K562 (cell line): Measurements from ENCODE around the gene TPK1. TPM values are rescaled to one million over a fixed set of nuclear protein-coding genes. Genes with fewer than 3 reads are reported as not detected.
"Not testable (repeated sequence)": the region's sequence is repeated elsewhere in the genome, so short reads cannot be mapped to it uniquely, and the experiment has no call there.

Experiments used
- ATAC-seq: fragments of 200-7000 bp; cut with Tn5 transposase; 3 replicates; pipeline ENCODE4 v1.9.1; 2020; ENCODE audit warnings: moderate library complexity
- BruUV-seq: library from RNA; stranded (reverse); fragments of 400-500 nt; replicated peaks from 2 replicates; lab custom pipeline; 2021; lab: Mats Ljungman, UMichigan
- CTCF ChIA-PET: fragments of 300-600 bp; formaldehyde crosslinking; extraction: SDS; loops from one replicate; lab custom pipeline; 2021; ENCODE audit warnings: low intra/inter-chr PET ratio; lab: Yijun Ruan, JAX
- POLR2A ChIA-PET: fragments of 300-600, 350-650 bp; sonication (Branson Sonifier 250); formaldehyde crosslinking; extraction: SDS; loops from one replicate; lab custom pipeline; 2021; ENCODE audit warnings: antibody characterized with exemption, inconsistent platforms; lab: Yijun Ruan, JAX
- DNase-seq, 4 experiments: peaks; one replicate each; pipeline versions ENCODE4 v3.0.0 to v3.0.0-alpha.2; 2011 to 2018; ENCODE audit warnings: low spot score in 3 of 4, mixed read lengths in 3 of 4; ENCODE audit errors: extremely low read depth in 1 of 4
- FAIRE-seq: peaks from 2 replicates; lab custom pipeline; 2011; peaks lifted over from hg19 to GRCh38; lab: Jason Lieb, UNC
- H2AFZ ChIP-seq: 2 replicates; pipeline ENCODE4 v1.6.0; 2011; ENCODE audit warnings: low read depth, low read length, control low read depth, inconsistent platforms
- H3K27ac ChIP-seq: fragments of 200-600 bp; 3 replicates; pipeline ENCODE4 v1.8.0; 2011; ENCODE audit warnings: low read depth, mild to moderate bottlenecking, control low read depth, inconsistent platforms, low read length, moderate library complexity, mixed read lengths; ENCODE audit errors: extremely low read depth
- H3K27me3 ChIP-seq, 2 experiments: fragments of 300-600 bp in 1 of 2; 2 replicates in 1 of 2; 3 replicates in 1 of 2; pipeline versions ENCODE4 v1.6.0 to v1.8.0; 2011; ENCODE audit warnings: inconsistent platforms in 2 of 2, low read length in 2 of 2, mild to moderate bottlenecking in 1 of 2, mixed read lengths in 1 of 2, moderate library complexity in 1 of 2; ENCODE audit not compliant: control insufficient read depth in 2 of 2, insufficient read depth in 2 of 2
- H3K36me3 ChIP-seq: fragments of 300-600 bp; 3 replicates; pipeline ENCODE4 v1.8.0; 2011; ENCODE audit warnings: mild to moderate bottlenecking, low read length, inconsistent platforms; ENCODE audit not compliant: control insufficient read depth, insufficient read depth
- H3K4me1 ChIP-seq, 2 experiments: fragments of 200-600 bp in 1 of 2; replicated peaks in 1 of 2; 2 replicates in 1 of 2; 3 replicates in 1 of 2; pipeline versions ENCODE4 v1.5.1 to v1.8.0; 2011; ENCODE audit warnings: inconsistent platforms in 2 of 2, low read length in 2 of 2, mild to moderate bottlenecking in 1 of 2, mixed read lengths in 1 of 2, moderate library complexity in 1 of 2; ENCODE audit not compliant: control insufficient read depth in 2 of 2, insufficient read depth in 2 of 2
- H3K4me2 ChIP-seq: 2 replicates; pipeline ENCODE4 v1.6.1; 2011; ENCODE audit warnings: low read length, control low read depth, inconsistent platforms, mixed read lengths; ENCODE audit not compliant: insufficient read depth
- H3K4me3 ChIP-seq: fragments of 200-600 bp; sonication (generic), shearing (Covaris generic); 2 replicates; pipeline ENCODE4 v1.5.1; 2016; ENCODE audit warnings: control low read depth, inconsistent platforms
- H3K79me2 ChIP-seq: fragments of 200-600 bp; 3 replicates; pipeline ENCODE4 v1.8.0; 2011; ENCODE audit warnings: low read length, inconsistent platforms; ENCODE audit not compliant: control insufficient read depth, insufficient read depth
- H3K9ac ChIP-seq, 2 experiments: 2 replicates each; pipeline versions ENCODE4 v1.6.0 to v1.6.1; 2011; ENCODE audit warnings: low read depth in 2 of 2, low read length in 2 of 2, control low read depth in 1 of 2, inconsistent platforms in 1 of 2, mild to moderate bottlenecking in 1 of 2, mixed read lengths in 1 of 2; ENCODE audit not compliant: insufficient read depth in 1 of 2
- H3K9me1 ChIP-seq: one replicate; pipeline ENCODE4 v1.6.0; 2011; ENCODE audit warnings: inconsistent platforms, mild to moderate bottlenecking, low read length, moderate library complexity; ENCODE audit not compliant: control insufficient read depth, insufficient read depth
- H3K9me3 ChIP-seq: replicated peaks from 2 replicates; pipeline ENCODE4 v1.5.1; 2011; ENCODE audit warnings: low read depth, low read length, inconsistent platforms; ENCODE audit not compliant: control insufficient read depth, insufficient read depth
- H4K20me1 ChIP-seq: replicated peaks from 2 replicates; pipeline ENCODE4 v1.6.1; 2011; ENCODE audit warnings: low read length, inconsistent platforms, mixed read lengths; ENCODE audit not compliant: control insufficient read depth, insufficient read depth
- CBX2 ChIP-seq: fragments of 200-600 bp; sonication (generic); IDR thresholded peaks from one replicate; pipeline ENCODE4 v1.6.1; 2012; ENCODE audit warnings: mild to moderate bottlenecking, low read length, inconsistent platforms; ENCODE audit not compliant: insufficient read depth, poor library complexity, severe bottlenecking
- LEF1 ChIP-seq: fragments of 450-650 bp; IDR thresholded peaks from 2 replicates; pipeline ENCODE4 v1.6.1; 2016; ENCODE audit warnings: mild to moderate bottlenecking
- RBM15 ChIP-seq: fragments of 200-400 bp; formaldehyde crosslinking; IDR thresholded peaks from 2 replicates; pipeline ENCODE4 v1.6.1; 2018; ENCODE audit warnings: mild to moderate bottlenecking, low read length, moderate library complexity; ENCODE audit not compliant: insufficient read depth
- TEAD4 ChIP-seq, 2 experiments: sonication (generic) in 1 of 2; formaldehyde crosslinking in 1 of 2; IDR thresholded peaks; 2 replicates each; pipeline versions ENCODE4 v1.6.1 to v1.8.0; 2012 to 2022; ENCODE audit warnings: borderline replicate concordance in 1 of 2, inconsistent platforms in 1 of 2, low read length in 1 of 2, mild to moderate bottlenecking in 1 of 2, missing genetic modification reagents in 1 of 2
- THRB ChIP-seq: fragments of 450-650 bp; formaldehyde crosslinking; conservative IDR thresholded peaks from 2 replicates; pipeline ENCODE4 v1.4.0; 2022; ENCODE audit warnings: mild to moderate bottlenecking, missing genetic modification characterization
- ZNF124 ChIP-seq: sonication (generic); formaldehyde crosslinking; IDR thresholded peaks from 2 replicates; pipeline ENCODE4 v1.8.1; 2022; ENCODE audit warnings: missing genetic modification reagents
- ZNF217 ChIP-seq: sonication (generic); formaldehyde crosslinking; IDR thresholded peaks from 2 replicates; pipeline ENCODE4 v1.8.0; 2022; ENCODE audit warnings: mild to moderate bottlenecking, missing genetic modification reagents
- ZNF23 ChIP-seq: fragments of 250-450 bp; sonication (Bioruptor Pico); IDR thresholded peaks from 2 replicates; pipeline ENCODE4 v1.4.0; 2020; ENCODE audit warnings: mild to moderate bottlenecking
- ZNF316 ChIP-seq: fragments of 450-650 bp; IDR thresholded peaks from 2 replicates; pipeline ENCODE4 v1.6.1; 2016
- ZNF644 ChIP-seq: fragments of 200-800 bp; sonication (Bioruptor generic); IDR thresholded peaks from 2 replicates; pipeline ENCODE4 v1.6.1; 2016; ENCODE audit warnings: low read depth, missing genetic modification characterization, missing compliant biosample characterization
- WGBS: fragments of 100-300 bp; shearing (Covaris generic); methylation state at CpG from one replicate; pipeline ENCODE4 v1.1.6; 2016; ENCODE audit warnings: low coverage, mixed read lengths; ENCODE audit not compliant: insufficient coverage; ENCODE audit errors: missing lambda C conversion rate; 5-methylcytosine and 5-hydroxymethylcytosine counted together
- in situ Hi-C: fragments of 300-500 bp; cut with MboI; formaldehyde crosslinking; loops from 4 replicates; pipeline ENCODE4 v1.15.0; 2018; ENCODE audit warnings: inconsistent platforms, mixed read lengths
- intact Hi-C: fragments of 100-400 bp; cut with micrococcal nuclease; formaldehyde crosslinking; loops from 2 replicates; pipeline ENCODE4 v1.14.2; 2022
- polyA plus RNA-seq, 8 experiments: library from polyadenylated mRNA; depleted of rRNA in 4 of 8; stranded (reverse) in 5 of 8; unstranded in 3 of 8; fragments of >200 nt; fragmentation: Nextera tagmentation in 2 of 8; fragmentation: Illumina TruSeq in 1 of 8; extraction: Ambion mirVana in 2 of 8; extraction: Trizol in 1 of 8; gene quantifications; 2 replicates each; pipeline versions ENCODE4 v1.2.1 to v1.2.3, GENCODE V29; 2011 to 2014; ENCODE audit warnings: inconsistent platforms in 1 of 8, missing spikeins in 1 of 8
- total RNA-seq, 7 experiments: library from RNA; depleted of rRNA in 6 of 7; stranded (reverse); fragments of >200 nt in 6 of 7; fragmentation: Illumina TruSeq in 2 of 7; extraction: Trizol in 2 of 7; gene quantifications; 2 replicates each; pipeline versions ENCODE4 v1.2.1 to v1.2.3, GENCODE V29; 2011 to 2021; ENCODE audit warnings: low replicate concordance in 1 of 7
- TF ChIP-seq, protein P1 (sequence below): fragments of 250-450 bp; sonication (Bioruptor Pico); IDR thresholded peaks from 2 replicates; pipeline ENCODE4 v1.5.0; 2022; ENCODE audit warnings: mild to moderate bottlenecking

Gene TPK1
- total and polyA plus RNA-seq, 9 of the 15 experiments (the other 6 are each of a cell fraction or from before 2014, with no cell fraction given), result 5.1 to 16.2 (median 9.2) TPM

DNA sequence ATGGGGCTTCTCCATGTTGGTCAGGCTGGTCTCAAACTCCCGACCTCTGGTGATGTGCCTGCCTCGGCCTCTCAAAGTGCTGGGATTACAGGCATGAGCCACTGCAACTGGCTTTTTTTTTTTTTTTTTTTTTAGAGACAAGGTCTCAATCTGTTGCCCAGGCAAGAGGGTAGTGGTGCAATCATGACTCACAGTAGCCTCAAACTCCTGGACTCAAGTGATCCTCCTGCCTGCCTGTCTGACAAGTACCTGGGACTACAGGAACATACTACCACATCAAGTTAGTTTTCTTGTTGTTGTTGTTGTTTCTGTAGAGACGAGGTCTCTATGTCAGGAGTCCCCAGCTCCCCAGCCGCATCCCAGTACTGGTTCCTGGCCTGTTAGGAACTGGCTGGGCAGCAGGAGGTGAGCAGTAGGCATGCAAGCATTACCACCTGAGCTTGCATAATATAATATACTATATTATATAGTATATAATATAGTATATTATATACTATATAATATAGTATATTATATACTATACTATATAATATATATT, 55.7 kb downstream of the TPK1 start:
- DNase-seq (no peak), ATAC-seq (no peak), FAIRE-seq (no peak)
- BruUV-seq, result no TSS peak
- H3K27ac ChIP-seq, result no peak overlapping the region
- 0% methylated on average over 4 of the region's 4 CpGs for WGBS
- no peaks in the 10 kb centered on the region; the same call in 1 of the 2 replicates for H3K9me3 ChIP-seq
- POLR2A ChIA-PET, result no interaction called here
- H3K27me3 ChIP-seq, result no peaks in the 10 kb centered on the region
- no peaks in the 10 kb centered on the region for H4K20me1 ChIP-seq
- no peak overlapping the region for H3K4me3 ChIP-seq
- no peaks in the 10 kb centered on the region for H3K9me1 ChIP-seq
- H3K36me3 ChIP-seq, result no peaks in the 10 kb centered on the region
- CTCF ChIA-PET, result no interaction called here
- no peak for TF ChIP-seq ZNF316
- TF ChIP-seq LEF1, result no peak
- no peak for TF ChIP-seq THRB (CRISPR knock-in tag)
- TF ChIP-seq ZNF124 (CRISPR knock-in tag), result no peak
- no peak for TF ChIP-seq RBM15
- TF ChIP-seq TEAD4 (IDR thresholded peaks at IDR 0.05; ENCODE audit: low read length), result no peak
- TF ChIP-seq TEAD4 (CRISPR knock-in tag; IDR thresholded peaks at IDR 0.05; ENCODE audit: borderline replicate concordance), result no peak
- TF ChIP-seq ZNF217 (CRISPR knock-in tag), result no peak
- TF ChIP-seq, protein P1, sequence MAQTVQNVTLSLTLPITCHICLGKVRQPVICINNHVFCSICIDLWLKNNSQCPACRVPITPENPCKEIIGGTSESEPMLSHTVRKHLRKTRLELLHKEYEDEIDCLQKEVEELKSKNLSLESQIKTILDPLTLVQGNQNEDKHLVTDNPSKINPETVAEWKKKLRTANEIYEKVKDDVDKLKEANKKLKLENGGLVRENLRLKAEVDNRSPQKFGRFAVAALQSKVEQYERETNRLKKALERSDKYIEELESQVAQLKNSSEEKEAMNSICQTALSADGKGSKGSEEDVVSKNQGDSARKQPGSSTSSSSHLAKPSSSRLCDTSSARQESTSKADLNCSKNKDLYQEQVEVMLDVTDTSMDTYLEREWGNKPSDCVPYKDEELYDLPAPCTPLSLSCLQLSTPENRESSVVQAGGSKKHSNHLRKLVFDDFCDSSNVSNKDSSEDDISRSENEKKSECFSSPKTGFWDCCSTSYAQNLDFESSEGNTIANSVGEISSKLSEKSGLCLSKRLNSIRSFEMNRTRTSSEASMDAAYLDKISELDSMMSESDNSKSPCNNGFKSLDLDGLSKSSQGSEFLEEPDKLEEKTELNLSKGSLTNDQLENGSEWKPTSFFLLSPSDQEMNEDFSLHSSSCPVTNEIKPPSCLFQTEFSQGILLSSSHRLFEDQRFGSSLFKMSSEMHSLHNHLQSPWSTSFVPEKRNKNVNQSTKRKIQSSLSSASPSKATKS, result no peak
- no peak for TF ChIP-seq ZNF644 (tag)
- no peak for TF ChIP-seq CBX2
- TF ChIP-seq ZNF23 (CRISPR knock-in tag), result no peak
- no peak overlapping the region for H3K4me2 ChIP-seq
- H3K79me2 ChIP-seq, result no peaks in the 10 kb centered on the region
- in situ Hi-C loops, result no loop called here
- H3K4me1 ChIP-seq, result no peaks in the 10 kb centered on the region
- H3K9ac ChIP-seq, result no peak overlapping the region
- intact Hi-C loops, result no loop called here
- no peak overlapping the region for H2AFZ ChIP-seq

- H3K9me3 ChIP-seq, H3K4me3 ChIP-seq, H2AFZ ChIP-seq, in situ Hi-C loops, H4K20me1 ChIP-seq, intact Hi-C loops, DNase-seq, H3K36me3 ChIP-seq, H3K4me1 ChIP-seq, BruUV-seq, H3K4me2 ChIP-seq, FAIRE-seq, POLR2A ChIA-PET, H3K9me1 ChIP-seq, H3K27me3 ChIP-seq, H3K79me2 ChIP-seq, H3K9ac ChIP-seq, ATAC-seq, H3K27ac ChIP-seq: not testable (repeated sequence)
- CTCF ChIA-PET, result interaction anchor here (0.6 kb wide), 1 partner anchor 32 kb away, joined by 3 read pairs; no protein-coding TSS in a partner anchor
- WGBS, result 1% methylated on average over 3 of the region's 3 CpGs
These were observed 58.0 kb downstream of the TPK1 start for GRCh38 chr7:144777889-144778288.
